ENCODE measurements around the gene GTPBP4. TPM values are rescaled to one million over a fixed set of nuclear protein-coding genes. Genes with fewer than 3 reads are reported as not detected.

The GTPBP4 gene
- total and polyA plus RNA-seq, 11 donors = 13.3 to 52.0 (median 28.8) TPM

DNA sequence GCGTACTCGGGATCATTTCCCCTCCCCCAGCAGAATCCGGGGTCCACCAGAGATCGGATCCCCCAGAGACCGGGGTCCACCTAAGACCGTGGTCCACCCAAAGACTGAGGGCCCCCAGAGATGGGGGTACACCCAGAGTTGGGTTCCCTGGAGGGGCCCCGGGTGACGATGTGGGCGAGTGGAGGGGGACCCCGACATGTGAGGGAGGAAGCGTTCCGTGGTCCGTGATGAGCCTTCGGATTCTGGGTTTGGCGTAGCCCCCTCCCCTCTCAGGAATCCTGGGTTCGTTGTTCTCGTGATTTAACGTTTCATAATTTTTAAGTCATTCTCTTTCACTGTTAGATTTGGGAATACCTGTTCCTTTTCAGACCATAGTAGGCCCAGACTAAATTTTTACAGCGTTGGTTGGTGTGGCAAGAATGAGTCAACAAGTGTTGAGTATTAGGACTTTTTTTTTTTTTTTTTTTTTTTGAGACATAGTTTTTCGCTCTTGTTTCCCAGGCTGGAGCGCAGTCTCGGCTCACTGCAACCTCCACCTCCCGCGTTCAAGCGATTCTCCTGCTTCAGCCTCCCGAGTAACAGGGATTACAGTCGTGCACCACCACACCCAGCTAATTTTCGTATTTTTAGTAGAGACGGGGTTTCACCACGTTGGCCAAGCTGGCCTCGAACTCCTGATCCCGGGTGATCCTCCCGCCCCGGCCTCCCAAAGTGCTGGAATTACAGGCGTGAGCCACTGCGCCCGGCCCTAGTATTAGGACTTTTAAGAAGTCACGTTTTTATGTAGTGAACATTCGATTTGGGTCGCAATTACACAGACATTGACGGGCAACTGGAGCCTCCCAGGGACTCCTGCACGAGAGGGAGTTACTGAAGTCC lies 672 bp downstream of the GTPBP4 start:
- H3K36me3 ChIP-seq = peaks cover 0 to 25% (median 14%) of the 10 kb centered on the region in 9 donors
- intact Hi-C loops (cut with DNase I) = loop anchor here in 8 of 10 donors (1.0 to 10.0 kb wide), 11 partner anchors 54 to 144 kb away; partner anchors contain the start of genes LARP4B (in 6 of the 8), IDI1 (in 3 of the 8) and WDR37 (in 1 of the 8)
- no peak for TF ChIP-seq CTCF (IDR thresholded peaks at IDR 0.05)
- no peak for TF ChIP-seq POLR2A (IDR thresholded peaks at IDR 0.05)
- no peaks in the 10 kb centered on the region for H3K9me3 ChIP-seq
- peaks cover 2 to 32% (median 18%) of the 10 kb centered on the region in 12 donors for H3K4me1 ChIP-seq
- peak overlapping the region in 11 of 12 donors; percentile 86 to 98 (median 95) for H3K27ac ChIP-seq
- H3K27me3 ChIP-seq = no peaks in the 10 kb centered on the region
- peak overlapping the region; percentile 58 to 100 (median 90) for H3K4me3 ChIP-seq
- ATAC-seq (peak in 1 of 4 donors; percentile 11), DNase-seq (no peak)
- WGBS, 4 donors = 27 to 39% (median 30%) methylated on average over 32 to 42 of the region's 42 CpGs

GRCh38 chr10:990808-991207 lies 2.6 kb downstream of the GTPBP4 start:
- WGBS, 4 donors = 88 to 95% (median 94%) methylated on average over 6 of the region's 6 CpGs
- DNase-seq = no peak

GRCh38 chr10:992467-992866 lies 4.2 kb downstream of the GTPBP4 start:
- DNase-seq = no peak
- Histone ChIP-seq H3K36me3 (peaks cover 0 to 53% (median 49%) of the 10 kb centered on the region in 9 donors), H3K4me1 (peaks cover 0 to 22% (median 13%) of the 10 kb centered on the region in 12 donors), H3K4me3 (no peak overlapping the region), H3K27me3 (no peaks in the 10 kb centered on the region), H3K27ac (no peak overlapping the region), H3K9me3 (no peaks in the 10 kb centered on the region)
- ATAC-seq = no peak
- WGBS, 4 donors = 93 to 99% (median 96%) methylated on average over 6 of the region's 6 CpGs
- TF ChIP-seq CTCF (IDR thresholded peaks at IDR 0.05) (no peak), POLR2A (IDR thresholded peaks at IDR 0.05) (no peak)
- intact Hi-C loops (cut with DNase I) = no loop called here

More at GRCh38 chr10:990808-991207, 2.6 kb downstream of the GTPBP4 start:
- Histone ChIP-seq H3K9me3 (no peaks in the 10 kb centered on the region), H3K27me3 (no peaks in the 10 kb centered on the region), H3K27ac (no peak overlapping the region), H3K4me3 (no peak overlapping the region), H3K4me1 (peaks cover 2 to 32% (median 18%) of the 10 kb centered on the region in 12 donors), H3K36me3 (peaks cover 0 to 36% (median 32%) of the 10 kb centered on the region in 9 donors)
- intact Hi-C loops (cut with DNase I) = no loop called here
- TF ChIP-seq CTCF (IDR thresholded peaks at IDR 0.05) = no peak
- TF ChIP-seq POLR2A (IDR thresholded peaks at IDR 0.05) = no peak
- no peak for ATAC-seq

- Histone ChIP-seq H3K36me3 (peaks cover 0 to 57% (median 53%) of the 10 kb centered on the region in 9 donors), H3K4me3 (no peak overlapping the region), H3K4me1 (peaks cover 0 to 19% (median 12%) of the 10 kb centered on the region in 12 donors), H3K27me3 (no peaks in the 10 kb centered on the region), H3K9me3 (no peaks in the 10 kb centered on the region), H3K27ac (no peak overlapping the region)
- no peak for TF ChIP-seq POLR2A (IDR thresholded peaks at IDR 0.05)
- no peak for TF ChIP-seq CTCF (IDR thresholded peaks at IDR 0.05)
- DNase-seq (no peak), ATAC-seq (no peak)
- intact Hi-C loops (cut with DNase I) = no loop called here
Observed at GRCh38 chr10:992871-993270, 4.6 kb downstream of the GTPBP4 start.
